Jurkat, Clone E6-1 (cell line): ENCODE measurements around the gene TMEM121B.

ENCODE experiments used
- DNase-seq: peaks from one replicate; pipeline ENCODE4 v3.0.0-alpha.2; 2011; ENCODE audit warnings: low read depth, low spot score
- H3K4me3 ChIP-seq: 2 replicates; pipeline ENCODE4 v1.5.1; 2011; ENCODE audit warnings: mild to moderate bottlenecking, low read length, control low read depth, moderate library complexity

Gene TMEM121B

GRCh38 chr22:17115236-17115635, 5.9 kb downstream of the TMEM121B start:
- DNase-seq: no peak
- H3K4me3 ChIP-seq: no peak overlapping the region

- no peak overlapping the region for H3K4me3 ChIP-seq
These were observed 6.3 kb downstream of the TMEM121B start for GRCh38 chr22:17114898-17115235.

GRCh38 chr22:17114173-17114897, 6.8 kb downstream of the TMEM121B start:
- H3K4me3 ChIP-seq: no peak overlapping the region
- DNase-seq: no peak

More at GRCh38 chr22:17114898-17115235, 6.3 kb downstream of the TMEM121B start:
- DNase-seq: no peak

GRCh38 chr22:17113600-17113999, 7.6 kb downstream of the TMEM121B start:
- no peak overlapping the region for H3K4me3 ChIP-seq
- no peak for DNase-seq

- DNase-seq: no peak
These were observed 8.6 kb downstream of the TMEM121B start for GRCh38 chr22:17112491-17113042.

GRCh38 chr22:17110791-17111550, 10.2 kb downstream of the TMEM121B start:
- no peak for DNase-seq
- no peak overlapping the region for H3K4me3 ChIP-seq

More at GRCh38 chr22:17112491-17113042, 8.6 kb downstream of the TMEM121B start:
- H3K4me3 ChIP-seq: no peak overlapping the region

- H3K4me3 ChIP-seq: no peak overlapping the region
- no peak for DNase-seq
These were observed 11.2 kb downstream of the TMEM121B start for GRCh38 chr22:17109976-17110375.

- no peak for DNase-seq
These were observed 11.9 kb downstream of the TMEM121B start for GRCh38 chr22:17109113-17109865.

GRCh38 chr22:17108256-17109112, 12.7 kb downstream of the TMEM121B start:
- H3K4me3 ChIP-seq: no peak overlapping the region

More at GRCh38 chr22:17109113-17109865, 11.9 kb downstream of the TMEM121B start:
- H3K4me3 ChIP-seq: no peak overlapping the region

GRCh38 chr22:17107547-17107810, 13.7 kb downstream of the TMEM121B start:
- DNase-seq: no peak

More at GRCh38 chr22:17108256-17109112, 12.7 kb downstream of the TMEM121B start:
- DNase-seq: no peak

GRCh38 chr22:17106785-17107546, 14.2 kb downstream of the TMEM121B start:
- no peak overlapping the region for H3K4me3 ChIP-seq
- no peak for DNase-seq

More at GRCh38 chr22:17107547-17107810, 13.7 kb downstream of the TMEM121B start:
- no peak overlapping the region for H3K4me3 ChIP-seq

GRCh38 chr22:17106161-17106784, 14.9 kb downstream of the TMEM121B start:
- H3K4me3 ChIP-seq: no peak overlapping the region
- no peak for DNase-seq

GRCh38 chr22:17105143-17106129, 15.7 kb downstream of the TMEM121B start:
- DNase-seq: no peak
- no peak overlapping the region for H3K4me3 ChIP-seq

- no peak overlapping the region for H3K4me3 ChIP-seq
- no peak for DNase-seq
These were observed 16.7 kb downstream of the TMEM121B start for GRCh38 chr22:17104336-17104935.

- no peak overlapping the region for H3K4me3 ChIP-seq
- no peak for DNase-seq
These were observed 17.8 kb downstream of the TMEM121B start for GRCh38 chr22:17103351-17103750.

GRCh38 chr22:17102297-17102667, 18.9 kb downstream of the TMEM121B start:
- H3K4me3 ChIP-seq: no peak overlapping the region
- no peak for DNase-seq
